Smooth muscle cell (in vitro differentiated cells): Measurements from ENCODE around the gene TMEM256. TPM values are rescaled to one million over a fixed set of nuclear protein-coding genes. Genes with fewer than 3 reads are reported as not detected.

Experiments
- DNase-seq: peaks from one replicate; lab custom pipeline; 2025; ENCODE audit not compliant: unreplicated experiment; lab: John Stamatoyannopoulos, UW
- H2AFZ ChIP-seq: fragments of 200-600 bp; sonication (generic); 2 replicates; pipeline ENCODE4 v1.6.0; 2016; ENCODE audit warnings: antibody characterized with exemption, low read depth, mild to moderate bottlenecking
- H3F3A ChIP-seq: fragments of 200-600 bp; sonication (generic); 2 replicates; pipeline ENCODE4 v1.6.0; 2017; ENCODE audit warnings: antibody characterized with exemption, low read depth
- H3K27ac ChIP-seq: fragments of 200-600 bp; sonication (generic); 2 replicates; pipeline ENCODE4 v1.5.1; 2016; ENCODE audit warnings: low read depth, mild to moderate bottlenecking
- H3K27me3 ChIP-seq: fragments of 200-600 bp; sonication (generic); 2 replicates; pipeline ENCODE4 v1.6.1; 2016; ENCODE audit warnings: low read depth, mild to moderate bottlenecking
- H3K36me3 ChIP-seq: fragments of 200-600 bp; sonication (generic); 2 replicates; pipeline ENCODE4 v1.5.1; 2016; ENCODE audit warnings: low read depth
- H3K4me1 ChIP-seq: fragments of 200-600 bp; sonication (generic); 2 replicates; pipeline ENCODE4 v1.5.1; 2016; ENCODE audit warnings: low read depth
- H3K4me2 ChIP-seq: fragments of 200-600 bp; sonication (generic); 2 replicates; pipeline ENCODE4 v1.6.0; 2016; ENCODE audit warnings: mild to moderate bottlenecking
- H3K4me3 ChIP-seq: fragments of 200-600 bp; sonication (generic); 2 replicates; pipeline ENCODE4 v1.5.1; 2016; ENCODE audit warnings: mild to moderate bottlenecking
- H3K79me2 ChIP-seq: fragments of 200-600 bp; sonication (generic); 2 replicates; pipeline ENCODE4 v1.6.0; 2016; ENCODE audit warnings: low read depth, mild to moderate bottlenecking
- H3K9ac ChIP-seq: fragments of 200-600 bp; sonication (generic); 2 replicates; pipeline ENCODE4 v1.6.0; 2016; ENCODE audit warnings: low read depth
- H3K9me3 ChIP-seq: fragments of 200-600 bp; sonication (generic); replicated peaks from 2 replicates; pipeline ENCODE4 v1.5.1; 2016; ENCODE audit warnings: low read depth
- H4K20me1 ChIP-seq: fragments of 200-600 bp; sonication (generic); 2 replicates; pipeline ENCODE4 v1.6.0; 2016; ENCODE audit warnings: low read depth
- CTCF ChIP-seq: fragments of 200-600 bp; sonication (generic); IDR thresholded peaks from 2 replicates; pipeline ENCODE4 v1.5.1; 2017; ENCODE audit warnings: borderline replicate concordance, mild to moderate bottlenecking, antibody characterized with exemption; ENCODE audit not compliant: insufficient read depth, poor library complexity, severe bottlenecking
- WGBS: methylation state at CpG from one replicate; pipeline ENCODE4 v1.1.7; 2016; ENCODE audit warnings: low lambda C conversion rate; 5-methylcytosine and 5-hydroxymethylcytosine counted together
- polyA plus RNA-seq: library from polyadenylated mRNA; unstranded; fragments of >200 nt; fragmentation: Nextera tagmentation; extraction: Ambion mirVana; gene quantifications from 2 replicates; pipeline ENCODE4 v1.2.1, GENCODE V29; 2016
- total RNA-seq: library from RNA; depleted of rRNA; stranded (reverse); fragments of >200 nt; gene quantifications from 2 replicates; pipeline ENCODE4 v1.2.3, GENCODE V29; 2014

The TMEM256 gene
- total and polyA plus RNA-seq, 2 experiments from 2014 or later = 87.9 to 133 TPM

- Histone ChIP-seq H3K9ac (peak overlapping the region; percentile 50), H3K27me3 (no peaks in the 10 kb centered on the region), H3K4me2 (peak overlapping the region; percentile 97), H3K4me3 (no peak overlapping the region), H3K4me1 (peaks cover 24% of the 10 kb centered on the region), H2AFZ (no peak overlapping the region), H3K36me3 (no peaks in the 10 kb centered on the region), H3K9me3 (no peaks in the 10 kb centered on the region), H3K79me2 (peaks cover 28% of the 10 kb centered on the region), H3F3A (peaks cover 32% of the 10 kb centered on the region), H4K20me1 (peaks cover 14% of the 10 kb centered on the region), H3K27ac (peak overlapping the region; percentile 100)
- WGBS = 84% methylated on average over 8 of the region's 8 CpGs
- DNase-seq = no peak
- TF ChIP-seq CTCF = no peak
Measured at GRCh38 chr17:7355573-7355972, 48.3 kb downstream of the TMEM256 start.

- Histone ChIP-seq H4K20me1 (peaks cover 14% of the 10 kb centered on the region), H3K36me3 (no peaks in the 10 kb centered on the region), H2AFZ (no peak within 1 kb of the TSS), H3K27ac (peak within 1 kb of the TSS; percentile 100), H3K9ac (peak within 1 kb of the TSS; percentile 99), H3K9me3 (no peaks in the 10 kb centered on the region), H3K4me3 (peak within 1 kb of the TSS; percentile 89), H3K4me2 (peak within 1 kb of the TSS; percentile 97), H3K79me2 (peaks cover 28% of the 10 kb centered on the region), H3K4me1 (peaks cover 24% of the 10 kb centered on the region), H3K27me3 (no peaks in the 10 kb centered on the region), H3F3A (peaks cover 32% of the 10 kb centered on the region)
- DNase-seq = peak; percentile 35
- no peak for TF ChIP-seq CTCF
- 18% methylated on average over 10 of the region's 10 CpGs for WGBS
Measured at GRCh38 chr17:7355053-7355452, 48.8 kb downstream of the TMEM256 start, which contains the start of gene TMEM95. Gene TMEM95 (plus strand): TSS chr17:7355156. CDS start chr17:7355205, 49 bp downstream.

- Histone ChIP-seq H4K20me1 (peaks cover 14% of the 10 kb centered on the region), H3K27me3 (no peaks in the 10 kb centered on the region), H3K4me1 (peaks cover 31% of the 10 kb centered on the region), H2AFZ (no peak overlapping the region), H3K9ac (peak overlapping the region; percentile 99), H3K79me2 (peaks cover 28% of the 10 kb centered on the region), H3K9me3 (no peaks in the 10 kb centered on the region), H3K4me3 (peak overlapping the region; percentile 89), H3F3A (peaks cover 32% of the 10 kb centered on the region), H3K27ac (peak overlapping the region; percentile 100), H3K4me2 (peak overlapping the region; percentile 97), H3K36me3 (no peaks in the 10 kb centered on the region)
- 57% methylated on average over 9 of the region's 9 CpGs for WGBS
- DNase-seq = no peak
- TF ChIP-seq CTCF = no peak
Measured at GRCh38 chr17:7354262-7354843, 49.5 kb downstream of the TMEM256 start.

Other genes with a start within 250 kb of the TMEM256 start
Only the 30 nearest of the 39 such genes appear.
- gene DVL2, start 169.6 kb downstream of the TMEM256 start, total RNA-seq = 26.1 and 31.8 TPM in 2 replicates
- gene DVL2, start 169.6 kb downstream of the TMEM256 start, polyA plus RNA-seq = 46.7 and 49.6 TPM in 2 replicates
- gene PHF23, start 164.6 kb downstream of the TMEM256 start, total RNA-seq = 41.6 and 48.5 TPM in 2 replicates
- gene PHF23, start 164.6 kb downstream of the TMEM256 start, polyA plus RNA-seq = 33.8 and 46.5 TPM in 2 replicates
- gene GABARAP, start 161.6 kb downstream of the TMEM256 start, total RNA-seq = 305 and 363 TPM in 2 replicates
- 725 and 735 TPM in 2 replicates for gene GABARAP, start 161.6 kb downstream of the TMEM256 start, polyA plus RNA-seq
- 46.3 and 57.5 TPM in 2 replicates for gene CTDNEP1, start 152.4 kb downstream of the TMEM256 start, total RNA-seq
- gene CTDNEP1, start 152.4 kb downstream of the TMEM256 start, polyA plus RNA-seq = 88.4 and 96.2 TPM in 2 replicates
- gene ELP5, start 151.9 kb downstream of the TMEM256 start, total RNA-seq = 17.3 and 18.7 TPM in 2 replicates
- 41.3 and 42.4 TPM in 2 replicates for gene ELP5, start 151.9 kb downstream of the TMEM256 start, polyA plus RNA-seq
- gene CLDN7, start 141.6 kb downstream of the TMEM256 start, total RNA-seq = 26.7 and 33.7 TPM in 2 replicates
- 25.2 and 102 TPM in 2 replicates for gene CLDN7, start 141.6 kb downstream of the TMEM256 start, polyA plus RNA-seq
- gene SLC2A4, start 122.4 kb downstream of the TMEM256 start, total RNA-seq = 0.18 TPM in 1 of 2 replicates, not detected in the other
- 0.11 TPM in 1 of 2 replicates, not detected in the other for gene SLC2A4, start 122.4 kb downstream of the TMEM256 start, polyA plus RNA-seq
- 0.09 and 1.3 TPM in 2 replicates for gene YBX2, start 109.5 kb downstream of the TMEM256 start, total RNA-seq
- gene YBX2, start 109.5 kb downstream of the TMEM256 start, polyA plus RNA-seq = 0.58 and 1.1 TPM in 2 replicates
- 260 and 323 TPM in 2 replicates for gene EIF5A, start 96.5 kb downstream of the TMEM256 start, total RNA-seq
- 797 and 860 TPM in 2 replicates for gene EIF5A, start 96.5 kb downstream of the TMEM256 start, polyA plus RNA-seq
- gene GPS2, start 88.7 kb downstream of the TMEM256 start, total RNA-seq = 35.2 and 40.3 TPM in 2 replicates
- gene GPS2, start 88.7 kb downstream of the TMEM256 start, polyA plus RNA-seq = 77.0 and 95.5 TPM in 2 replicates
- 8.6 and 23.8 TPM in 2 replicates for gene NEURL4, start 74.8 kb downstream of the TMEM256 start, total RNA-seq
- 5.1 and 9.2 TPM in 2 replicates for gene NEURL4, start 74.8 kb downstream of the TMEM256 start, polyA plus RNA-seq
- gene ACAP1, start 67.6 kb downstream of the TMEM256 start, total RNA-seq = 15.2 TPM in 1 of 2 replicates, not detected in the other
- gene ACAP1, start 67.6 kb downstream of the TMEM256 start, polyA plus RNA-seq = 31.6 and 48.1 TPM in 2 replicates
- gene KCTD11, start 51.9 kb downstream of the TMEM256 start, total RNA-seq = 34.7 and 37.2 TPM in 2 replicates
- 33.8 and 52.3 TPM in 2 replicates for gene KCTD11, start 51.9 kb downstream of the TMEM256 start, polyA plus RNA-seq
- 0.49 TPM in 1 of 2 replicates, not detected in the other for gene TMEM95, start 48.9 kb downstream of the TMEM256 start, total RNA-seq
- gene TMEM95, start 48.9 kb downstream of the TMEM256 start, polyA plus RNA-seq = 0.34 TPM in 1 of 2 replicates, not detected in the other
- gene TNK1, start 23.0 kb downstream of the TMEM256 start, total RNA-seq = 4.5 and 6.3 TPM in 2 replicates
- gene TNK1, start 23.0 kb downstream of the TMEM256 start, polyA plus RNA-seq = 3.6 and 13.5 TPM in 2 replicates
- 29.3 and 34.7 TPM in 2 replicates for gene PLSCR3, start 9.6 kb downstream of the TMEM256 start, total RNA-seq
- 110 and 122 TPM in 2 replicates for gene PLSCR3, start 9.6 kb downstream of the TMEM256 start, polyA plus RNA-seq
- gene NLGN2, start 3.7 kb upstream of the TMEM256 start, total RNA-seq = 15.1 and 20.9 TPM in 2 replicates
- 10.8 and 11.9 TPM in 2 replicates for gene NLGN2, start 3.7 kb upstream of the TMEM256 start, polyA plus RNA-seq
- gene SPEM1, start 16.2 kb upstream of the TMEM256 start, total RNA-seq = not detected in 2 replicates
- gene SPEM1, start 16.2 kb upstream of the TMEM256 start, polyA plus RNA-seq = not detected in 2 replicates
- gene SPEM2, start 21.5 kb upstream of the TMEM256 start, total RNA-seq = 0.22 TPM in 1 of 2 replicates, not detected in the other
- 0.56 and 1.0 TPM in 2 replicates for gene SPEM2, start 21.5 kb upstream of the TMEM256 start, polyA plus RNA-seq
- not detected in 2 replicates for gene SPEM3, start 24.8 kb upstream of the TMEM256 start, total RNA-seq
- 0.14 TPM in 1 of 2 replicates, not detected in the other for gene SPEM3, start 24.8 kb upstream of the TMEM256 start, polyA plus RNA-seq
- gene TMEM102, start 31.3 kb upstream of the TMEM256 start, total RNA-seq = 7.3 and 10.0 TPM in 2 replicates
- 10.5 and 11.9 TPM in 2 replicates for gene TMEM102, start 31.3 kb upstream of the TMEM256 start, polyA plus RNA-seq
- 21.3 and 28.5 TPM in 2 replicates for gene FGF11, start 35.4 kb upstream of the TMEM256 start, total RNA-seq
- gene FGF11, start 35.4 kb upstream of the TMEM256 start, polyA plus RNA-seq = 13.9 and 30.9 TPM in 2 replicates
- 8.9 and 12.2 TPM in 2 replicates for gene CHRNB1, start 41.0 kb upstream of the TMEM256 start, total RNA-seq
- 19.0 and 22.5 TPM in 2 replicates for gene CHRNB1, start 41.0 kb upstream of the TMEM256 start, polyA plus RNA-seq
- 24.2 and 25.6 TPM in 2 replicates for gene ZBTB4, start 75.5 kb upstream of the TMEM256 start, total RNA-seq
- 22.8 and 26.9 TPM in 2 replicates for gene ZBTB4, start 75.5 kb upstream of the TMEM256 start, polyA plus RNA-seq
- gene SLC35G6, start 77.3 kb upstream of the TMEM256 start, total RNA-seq = not detected in 2 replicates
- gene SLC35G6, start 77.3 kb upstream of the TMEM256 start, polyA plus RNA-seq = 0.51 TPM in 1 of 2 replicates, not detected in the other
- gene POLR2A, start 80.3 kb upstream of the TMEM256 start, total RNA-seq = 72.0 and 76.0 TPM in 2 replicates
- gene POLR2A, start 80.3 kb upstream of the TMEM256 start, polyA plus RNA-seq = 80.2 and 123 TPM in 2 replicates
- gene TNFSF12, start 145.0 kb upstream of the TMEM256 start, total RNA-seq = 5.9 and 6.2 TPM in 2 replicates
- gene TNFSF12, start 145.0 kb upstream of the TMEM256 start, polyA plus RNA-seq = 13.6 and 16.1 TPM in 2 replicates
- gene TNFSF13, start 154.7 kb upstream of the TMEM256 start, total RNA-seq = 0.18 and 4.1 TPM in 2 replicates
- 0.38 and 1.6 TPM in 2 replicates for gene TNFSF13, start 154.7 kb upstream of the TMEM256 start, polyA plus RNA-seq
- 72.1 and 90.3 TPM in 2 replicates for gene SENP3, start 157.8 kb upstream of the TMEM256 start, total RNA-seq
- gene SENP3, start 157.8 kb upstream of the TMEM256 start, polyA plus RNA-seq = 33.7 and 35.7 TPM in 2 replicates
- 20.7 and 22.7 TPM in 2 replicates for gene CD68, start 175.5 kb upstream of the TMEM256 start, total RNA-seq
- 27.5 and 30.2 TPM in 2 replicates for gene CD68, start 175.5 kb upstream of the TMEM256 start, polyA plus RNA-seq